ENCODE results near the gene RNF149. TPM values are rescaled to one million over a fixed set of nuclear protein-coding genes. Genes with fewer than 3 reads are reported as not detected.

Gene RNF149
- total RNA-seq, 6 experiments from 2014 or later: 20.3 to 45.4 (median 32.2) TPM

DNA sequence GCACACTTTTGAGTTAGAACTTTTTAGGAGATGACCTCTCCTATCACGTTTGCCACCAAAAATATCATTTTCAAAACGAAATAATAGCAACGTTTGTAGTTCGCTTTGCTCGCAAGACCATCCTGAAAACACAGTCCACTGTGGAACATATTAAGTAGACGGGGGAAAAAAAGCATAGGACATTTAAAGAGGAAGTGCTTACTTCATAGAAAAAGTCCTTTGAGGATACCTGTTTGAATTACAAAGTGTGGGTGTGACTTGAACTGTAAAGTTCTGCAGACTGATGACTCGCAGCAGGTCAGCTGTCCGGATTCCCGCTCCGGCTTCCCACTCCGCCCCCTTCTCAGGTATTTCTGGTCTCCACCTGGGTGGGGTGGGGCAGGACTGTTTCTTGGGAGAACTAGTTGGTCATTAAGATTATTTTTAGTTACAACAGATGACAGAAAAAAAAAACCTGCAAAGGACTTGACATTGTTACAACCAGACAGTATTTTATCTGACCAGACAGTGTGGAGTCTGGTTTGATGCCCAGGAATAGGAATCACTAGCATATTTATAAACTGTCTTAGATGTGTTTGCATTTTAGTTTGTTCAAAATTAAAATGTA lies 42.5 kb downstream of the RNF149 start:
- intact Hi-C loops (cut with DNase I): no loop called here
- Histone ChIP-seq H3K27me3 (no peaks in the 10 kb centered on the region), H3K4me1 (peaks cover 0 to 13% (median 0%) of the 10 kb centered on the region in 4 donors), H3K9me3 (no peaks in the 10 kb centered on the region), H3K36me3 (peaks cover 0 to 70% (median 24%) of the 10 kb centered on the region in 4 donors), H3K27ac (no peak overlapping the region), H3K4me3 (no peak overlapping the region)
- ATAC-seq (no peak), DNase-seq (no peak)
- TF ChIP-seq POLR2A (IDR thresholded peaks at IDR 0.05) (no peak), CTCF (IDR thresholded peaks at IDR 0.05) (no peak)
- WGBS (ENCODE audit: insufficient coverage, low coverage, low lambda C conversion rate, missing lambda C conversion rate): 76% methylated on average over 11 of the region's 11 CpGs

- H3K27ac ChIP-seq: no peak overlapping the region
- no peaks in the 10 kb centered on the region for H3K27me3 ChIP-seq
- DNase-seq (no peak), ATAC-seq (no peak)
- H3K36me3 ChIP-seq: peaks cover 0 to 57% (median 15%) of the 10 kb centered on the region in 4 donors
- H3K4me1 ChIP-seq: peaks cover 0 to 13% (median 0%) of the 10 kb centered on the region in 4 donors
- no peak overlapping the region for H3K4me3 ChIP-seq
- H3K9me3 ChIP-seq: no peaks in the 10 kb centered on the region
- TF ChIP-seq POLR2A (IDR thresholded peaks at IDR 0.05): no peak
- TF ChIP-seq CTCF (IDR thresholded peaks at IDR 0.05): no peak
- intact Hi-C loops (cut with DNase I): no loop called here
- WGBS (ENCODE audit: insufficient coverage, low coverage, low lambda C conversion rate, missing lambda C conversion rate): 93% methylated on average over 13 of the region's 13 CpGs
These were observed 44.1 kb downstream of the RNF149 start for GRCh38 chr2:101264360-101264939.

- TF ChIP-seq POLR2A (IDR thresholded peaks at IDR 0.05): no peak
- no peak for TF ChIP-seq CTCF (IDR thresholded peaks at IDR 0.05)
- H3K27ac ChIP-seq: no peak overlapping the region
- intact Hi-C loops (cut with DNase I): no loop called here
- 62% methylated on average over 1 of the region's 1 CpG for WGBS (ENCODE audit: insufficient coverage, low coverage, low lambda C conversion rate, missing lambda C conversion rate)
- H3K36me3 ChIP-seq: peaks cover 0 to 57% (median 11%) of the 10 kb centered on the region in 4 donors
- H3K27me3 ChIP-seq: no peaks in the 10 kb centered on the region
- DNase-seq: no peak
- H3K9me3 ChIP-seq: no peaks in the 10 kb centered on the region
- ATAC-seq: peak in 1 of 4 donors; percentile 27
- no peak overlapping the region for H3K4me3 ChIP-seq
- peaks cover 0 to 11% (median 0%) of the 10 kb centered on the region in 4 donors for H3K4me1 ChIP-seq
These were observed 45.1 kb downstream of the RNF149 start for GRCh38 chr2:101263377-101263800.

- ATAC-seq: no peak
- no peaks in the 10 kb centered on the region for H3K9me3 ChIP-seq
- intact Hi-C loops (cut with DNase I): no loop called here
- no peak for DNase-seq
- H3K36me3 ChIP-seq: peaks cover 0 to 55% (median 11%) of the 10 kb centered on the region in 4 donors
- H3K4me1 ChIP-seq: no peaks in the 10 kb centered on the region
- 92% methylated on average over 4 of the region's 4 CpGs for WGBS (ENCODE audit: insufficient coverage, low coverage, low lambda C conversion rate, missing lambda C conversion rate)
- no peaks in the 10 kb centered on the region for H3K27me3 ChIP-seq
- no peak overlapping the region for H3K27ac ChIP-seq
- TF ChIP-seq POLR2A (IDR thresholded peaks at IDR 0.05) (no peak), CTCF (IDR thresholded peaks at IDR 0.05) (no peak)
- no peak overlapping the region for H3K4me3 ChIP-seq
These were observed 46.4 kb downstream of the RNF149 start for GRCh38 chr2:101262142-101262541.
